ENCODE data around the gene FLVCR2.

FLVCR2 gene

DNA sequence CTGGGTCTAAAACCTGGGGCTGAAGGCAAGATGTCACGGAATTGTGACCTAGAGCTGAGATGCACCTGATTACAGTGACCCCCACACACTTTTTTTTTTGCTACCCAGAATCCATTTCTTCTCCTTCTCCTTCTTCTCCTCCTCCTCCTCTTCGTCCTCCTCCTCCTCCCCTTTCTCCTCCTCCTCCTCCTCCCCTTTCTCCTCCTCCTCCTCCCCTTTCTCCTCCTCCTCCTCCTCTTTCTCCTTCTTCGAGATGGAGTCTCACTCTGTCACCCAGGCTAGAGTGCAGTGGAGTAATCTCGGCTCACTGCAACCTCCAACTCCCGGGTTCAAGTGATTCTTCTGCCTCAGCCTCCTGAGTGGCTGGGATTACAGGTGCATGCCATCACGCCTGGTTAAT is 19.4 kb upstream of the FLVCR2 start:
- DNase-seq: no peak

- no peak for DNase-seq
Observed at GRCh38 chr14:75559451-75560222, 18.8 kb upstream of the FLVCR2 start.

GRCh38 chr14:75561013-75561432 is 17.4 kb upstream of the FLVCR2 start:
- peak; percentile 32 for DNase-seq

- DNase-seq: no peak
Observed at GRCh38 chr14:75562089-75562488, 16.3 kb upstream of the FLVCR2 start.

DNA sequence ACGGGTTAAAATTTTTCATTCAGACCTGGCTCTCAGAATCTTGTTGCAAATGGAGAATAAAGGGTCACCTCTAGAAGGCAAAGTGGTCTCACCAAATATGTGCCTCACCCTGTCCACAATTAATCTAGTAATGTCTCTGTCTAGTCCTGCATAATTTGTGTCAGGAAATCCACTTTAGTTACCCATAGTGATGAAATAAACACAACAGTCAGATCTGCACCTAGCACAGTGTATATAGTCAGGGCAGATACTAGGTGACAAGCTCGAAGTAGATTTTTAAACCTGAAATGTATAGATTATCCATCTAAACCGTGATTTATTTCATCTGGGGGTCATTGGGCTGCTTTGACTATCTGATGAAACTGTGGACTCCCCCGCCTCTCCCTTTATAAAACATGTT is 15.9 kb upstream of the FLVCR2 start:
- DNase-seq: no peak

DNA sequence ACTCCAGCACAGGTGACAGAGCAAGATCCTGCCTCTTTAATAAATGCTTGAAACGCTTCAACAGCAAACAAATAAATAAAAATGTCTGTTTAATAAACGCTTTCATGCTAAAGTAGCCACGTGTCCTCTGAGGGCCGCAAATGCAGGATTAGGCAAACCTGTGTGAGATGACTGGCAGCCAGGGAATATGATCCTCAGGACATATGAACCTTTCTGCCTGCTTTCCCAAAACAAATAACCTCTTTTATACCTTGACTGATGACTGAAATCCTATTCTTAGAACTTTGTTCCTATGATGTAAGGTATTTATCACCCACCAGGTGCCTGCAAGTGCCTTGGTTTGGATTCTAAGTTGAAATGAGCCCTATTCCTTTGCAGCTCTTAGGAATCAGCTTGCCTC is 14.5 kb upstream of the FLVCR2 start:
- DNase-seq: no peak

DNA sequence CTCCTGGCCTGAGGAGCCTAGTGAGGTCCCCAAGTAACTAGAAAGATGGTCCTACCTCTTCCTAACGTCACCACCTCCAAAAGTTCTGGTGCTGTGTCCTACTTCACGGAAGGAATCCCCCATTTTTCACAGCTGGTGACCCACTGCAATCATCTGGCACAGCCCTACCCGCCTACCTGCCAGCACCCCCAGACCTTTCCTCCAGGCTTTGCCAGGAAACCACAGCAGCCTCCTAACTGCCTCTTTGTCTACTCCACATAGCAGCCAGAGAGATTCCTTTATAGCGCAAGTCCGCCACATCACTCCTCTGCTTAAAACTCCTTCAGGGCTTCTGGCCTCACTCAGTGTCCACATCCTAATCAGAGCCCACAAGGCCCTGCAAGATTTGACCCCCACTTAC is 13.4 kb upstream of the FLVCR2 start:
- DNase-seq: no peak

DNA sequence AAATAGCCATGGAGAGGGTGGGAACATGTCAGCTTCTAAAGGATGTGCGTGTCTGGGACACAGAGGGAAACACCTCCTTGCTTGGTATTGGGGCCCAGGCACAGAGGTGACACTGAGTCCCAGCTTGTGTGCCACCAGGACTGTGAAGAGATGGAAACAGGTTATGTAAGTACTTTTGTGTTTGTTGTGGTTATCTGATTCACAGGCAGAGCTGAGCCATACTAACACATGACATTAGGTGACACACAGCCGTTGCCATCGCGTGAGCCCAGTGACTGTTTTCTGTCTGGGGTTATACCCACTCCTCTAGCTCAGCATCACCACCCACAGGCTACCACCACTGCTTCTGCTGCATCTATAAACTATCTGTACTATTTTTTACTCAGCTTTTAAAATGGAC is 12.1 kb upstream of the FLVCR2 start:
- no peak for DNase-seq

- DNase-seq: no peak
Observed at GRCh38 chr14:75566752-75567151, 11.7 kb upstream of the FLVCR2 start.

- DNase-seq: no peak
Observed at GRCh38 chr14:75568140-75568539, 10.3 kb upstream of the FLVCR2 start.

GRCh38 chr14:75568791-75569190 is 9.6 kb upstream of the FLVCR2 start:
- DNase-seq: no peak

GRCh38 chr14:75570797-75571196 is 7.6 kb upstream of the FLVCR2 start:
- DNase-seq: no peak

DNA sequence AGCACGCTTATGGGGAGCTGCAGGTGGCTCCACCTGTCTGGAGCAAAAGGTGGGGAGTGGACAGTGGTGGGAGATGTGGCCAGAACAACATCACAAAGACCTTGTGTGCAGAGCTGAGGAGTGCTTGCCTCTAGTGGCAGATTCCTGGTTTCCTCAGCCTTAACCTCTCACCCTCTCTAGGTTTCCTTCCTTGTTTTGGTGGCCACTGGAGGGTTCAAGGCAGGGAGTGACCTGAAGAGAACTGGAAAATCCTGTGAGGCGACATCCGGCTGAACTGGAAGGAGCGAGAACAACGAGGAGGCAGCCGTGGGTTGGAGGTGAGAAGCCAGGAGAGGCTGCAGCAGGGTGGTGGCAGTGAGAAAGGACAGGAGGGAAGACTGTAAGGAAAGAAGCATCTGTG is 6.3 kb upstream of the FLVCR2 start:
- no peak for DNase-seq

- DNase-seq: no peak
Observed at GRCh38 chr14:75577090-75577489, 1.3 kb upstream of the FLVCR2 start.

DNA sequence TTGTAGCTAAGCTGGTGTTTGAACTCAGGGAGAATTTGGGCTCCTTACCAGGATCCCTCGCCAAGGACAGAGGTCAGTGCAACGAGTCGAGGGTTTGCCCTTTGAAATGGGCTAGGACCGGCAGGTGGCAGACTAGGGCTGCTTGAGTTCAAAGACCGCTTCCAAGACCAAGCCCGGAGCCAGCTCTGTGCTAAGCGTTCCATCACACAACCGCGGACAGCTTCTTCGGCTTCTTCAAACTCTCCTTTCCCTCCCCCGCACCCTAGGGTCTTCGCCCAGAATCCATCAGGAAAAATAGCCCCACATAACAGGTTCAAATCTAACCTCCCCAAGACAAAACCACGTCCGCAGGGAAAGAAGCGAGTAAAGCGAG is 705 bp upstream of the FLVCR2 start:
- peak; percentile 80 for DNase-seq

- DNase-seq: no peak
Observed at GRCh38 chr14:75578786-75579337, 442 bp downstream of the FLVCR2 start.

GRCh38 chr14:75579338-75579864 is 981 bp downstream of the FLVCR2 start:
- DNase-seq: no peak

- DNase-seq: no peak
Observed at GRCh38 chr14:75579882-75580281, 1.5 kb downstream of the FLVCR2 start.

GRCh38 chr14:75587388-75587787 is 9.0 kb downstream of the FLVCR2 start:
- DNase-seq: no peak

DNA sequence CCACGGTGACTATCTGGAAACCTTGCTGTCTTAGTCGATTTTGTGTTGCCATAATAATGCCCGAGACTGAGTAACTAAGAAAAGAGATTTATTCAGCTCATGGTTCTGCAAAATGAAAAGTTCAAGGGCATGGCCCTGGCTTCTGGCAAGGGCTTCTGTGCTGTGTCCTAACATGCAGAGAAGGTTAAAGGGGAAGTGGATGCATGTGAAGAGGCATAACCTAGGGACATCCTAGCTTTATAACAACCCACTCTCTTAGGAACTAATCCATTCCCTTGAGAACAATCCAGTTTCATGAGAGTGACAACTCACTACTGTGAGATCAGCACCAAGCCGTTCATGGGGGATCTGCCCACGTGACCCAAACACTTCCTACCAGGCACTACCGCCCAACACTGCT is 11.5 kb downstream of the FLVCR2 start:
- DNase-seq: no peak

DNA sequence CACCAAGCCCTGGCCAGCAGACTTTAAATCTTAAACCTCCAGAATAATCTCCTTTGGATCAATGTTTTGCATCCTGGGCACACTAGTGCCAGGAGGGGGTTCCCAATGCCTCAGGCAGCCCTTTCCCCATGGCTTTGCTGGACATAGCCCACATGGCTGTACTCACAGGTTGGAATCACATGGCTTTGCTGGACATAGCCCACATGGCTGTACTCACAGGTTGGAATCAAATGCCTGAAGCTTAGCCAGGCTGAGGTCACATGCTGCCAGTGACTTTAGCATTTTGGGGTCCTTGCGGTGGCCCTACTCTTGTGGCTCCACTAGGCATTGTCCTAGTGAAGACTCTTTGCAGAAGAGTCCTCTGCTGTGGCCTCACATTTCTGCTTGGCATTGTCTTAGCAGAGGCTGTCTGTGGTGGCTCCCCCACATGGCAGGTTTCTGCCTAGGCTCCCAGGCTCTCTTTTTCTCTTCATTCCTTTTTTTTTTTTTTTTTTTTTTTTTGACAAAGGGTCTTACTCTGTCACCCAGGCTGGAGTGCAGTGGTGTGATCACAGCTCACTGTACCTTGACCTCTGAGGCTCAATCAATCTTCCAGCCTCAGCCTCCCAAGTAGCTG is 13.0 kb downstream of the FLVCR2 start:
- DNase-seq: no peak

GRCh38 chr14:75591987-75592575 is 13.7 kb downstream of the FLVCR2 start:
- DNase-seq: no peak

GRCh38 chr14:75595226-75595625 is 16.8 kb downstream of the FLVCR2 start:
- DNase-seq: no peak

- DNase-seq: no peak
Observed at GRCh38 chr14:75597149-75597548, 18.7 kb downstream of the FLVCR2 start.

All from amniotic stem cell (primary cell).